ENCODE measurements around the gene OR6J1.

The OR6J1 gene

GRCh38 chr14:22602862-22603261 is 41.3 kb downstream of the OR6J1 start:
- Histone ChIP-seq H3K79me2 (ENCODE audit: low read length) (peaks cover 60% of the 10 kb centered on the region), H3K27ac (ENCODE audit: low read length) (peak overlapping the region; percentile 94; the same call in 1 of the 2 replicates), H3K4me3 (ENCODE audit: low read length) (no peak overlapping the region), H3K4me2 (ENCODE audit: low read depth, low read length) (peak overlapping the region; percentile 97; the same call in 1 of the 2 replicates), H3K27me3 (replicated peaks; ENCODE audit: insufficient read depth, low read length) (no peaks in the 10 kb centered on the region), H3K36me3 (replicated peaks; ENCODE audit: insufficient read depth, low read length) (no peaks in the 10 kb centered on the region), H3K4me1 (ENCODE audit: low read length) (peaks cover 29% of the 10 kb centered on the region), H4K20me1 (ENCODE audit: insufficient read depth, low read length) (no peaks in the 10 kb centered on the region), H3K9ac (ENCODE audit: low read length) (no peak overlapping the region), H3K9me2 (replicated peaks; ENCODE audit: insufficient read depth, low read length) (no peaks in the 10 kb centered on the region), H3K9me3 (replicated peaks; ENCODE audit: insufficient read depth, low read length) (no peaks in the 10 kb centered on the region), H2AFZ (ENCODE audit: low read length) (no peak overlapping the region), H3F3A (ENCODE audit: insufficient read depth, low read length) (peaks cover 28% of the 10 kb centered on the region)
- TF ChIP-seq EZH2phosphoT487 (IDR thresholded peaks at IDR 0.05; ENCODE audit: low read length) (no peak), CTCF (IDR thresholded peaks at IDR 0.05; ENCODE audit: low read length) (no peak), EZH2 (optimal IDR thresholded peaks at IDR 0.05; ENCODE audit: low read depth, low read length) (no peak)
- DNase-seq, result no peak

GRCh38 chr14:22601996-22602395 is 42.2 kb downstream of the OR6J1 start:
- Histone ChIP-seq H3K79me2 (ENCODE audit: low read length) (peaks cover 57% of the 10 kb centered on the region), H3K36me3 (replicated peaks; ENCODE audit: insufficient read depth, low read length) (no peaks in the 10 kb centered on the region), H2AFZ (ENCODE audit: low read length) (no peak overlapping the region), H3K4me3 (ENCODE audit: low read length) (peak overlapping the region; percentile 33; the same call in 1 of the 2 replicates), H3F3A (ENCODE audit: insufficient read depth, low read length) (peaks cover 28% of the 10 kb centered on the region), H4K20me1 (ENCODE audit: insufficient read depth, low read length) (no peaks in the 10 kb centered on the region), H3K9me3 (replicated peaks; ENCODE audit: insufficient read depth, low read length) (no peaks in the 10 kb centered on the region), H3K27me3 (replicated peaks; ENCODE audit: insufficient read depth, low read length) (no peaks in the 10 kb centered on the region), H3K9me2 (replicated peaks; ENCODE audit: insufficient read depth, low read length) (no peaks in the 10 kb centered on the region), H3K4me2 (ENCODE audit: low read depth, low read length) (peak overlapping the region; percentile 97), H3K9ac (ENCODE audit: low read length) (peak overlapping the region; percentile 35; the same call in 1 of the 2 replicates), H3K27ac (ENCODE audit: low read length) (peak overlapping the region; percentile 94), H3K4me1 (ENCODE audit: low read length) (peaks cover 34% of the 10 kb centered on the region)
- no peak for TF ChIP-seq EZH2 (optimal IDR thresholded peaks at IDR 0.05; ENCODE audit: low read depth, low read length)
- no peak for TF ChIP-seq EZH2phosphoT487 (IDR thresholded peaks at IDR 0.05; ENCODE audit: low read length)
- no peak for TF ChIP-seq CTCF (IDR thresholded peaks at IDR 0.05; ENCODE audit: low read length)
- peak; percentile 64 for DNase-seq

- no peak for DNase-seq
- no peak overlapping the region for H2AFZ ChIP-seq (ENCODE audit: low read length)
- H3K4me1 ChIP-seq (ENCODE audit: low read length), result peaks cover 34% of the 10 kb centered on the region
- H3K27me3 ChIP-seq (replicated peaks; ENCODE audit: insufficient read depth, low read length), result no peaks in the 10 kb centered on the region
- no peaks in the 10 kb centered on the region for H3K9me3 ChIP-seq (replicated peaks; ENCODE audit: insufficient read depth, low read length)
- peaks cover 28% of the 10 kb centered on the region for H3F3A ChIP-seq (ENCODE audit: insufficient read depth, low read length)
- H3K4me2 ChIP-seq (ENCODE audit: low read depth, low read length), result peak overlapping the region; percentile 97; the same call in 1 of the 2 replicates
- H3K27ac ChIP-seq (ENCODE audit: low read length), result peak overlapping the region; percentile 94
- H3K9ac ChIP-seq (ENCODE audit: low read length), result peak overlapping the region; percentile 35; the same call in 1 of the 2 replicates
- no peaks in the 10 kb centered on the region for H4K20me1 ChIP-seq (ENCODE audit: insufficient read depth, low read length)
- no peaks in the 10 kb centered on the region for H3K9me2 ChIP-seq (replicated peaks; ENCODE audit: insufficient read depth, low read length)
- no peak for TF ChIP-seq CTCF (IDR thresholded peaks at IDR 0.05; ENCODE audit: low read length)
- TF ChIP-seq EZH2phosphoT487 (IDR thresholded peaks at IDR 0.05; ENCODE audit: low read length), result no peak
- TF ChIP-seq EZH2 (optimal IDR thresholded peaks at IDR 0.05; ENCODE audit: low read depth, low read length), result no peak
- no peaks in the 10 kb centered on the region for H3K36me3 ChIP-seq (replicated peaks; ENCODE audit: insufficient read depth, low read length)
- H3K4me3 ChIP-seq (ENCODE audit: low read length), result peak overlapping the region; percentile 33; the same call in 1 of the 2 replicates
- H3K79me2 ChIP-seq (ENCODE audit: low read length), result peaks cover 57% of the 10 kb centered on the region
Measured at GRCh38 chr14:22601456-22601855, 42.7 kb downstream of the OR6J1 start.

Measured in MM.1S (cell line).